GM19397 (cell line): ENCODE measurements around the gene FRS2.

Source experiments
- ATAC-seq: cut with Tn5 transposase; IDR thresholded peaks from one replicate; pipeline ENCODE4 v1.9.1; 2021; ENCODE audit warnings: mild to moderate bottlenecking, moderate library complexity; ENCODE audit not compliant: unreplicated experiment

FRS2 gene

GRCh38 chr12:69459477-69459876, 10.7 kb upstream of the FRS2 start:
- ATAC-seq, result no peak

GRCh38 chr12:69464428-69464827, 5.8 kb upstream of the FRS2 start:
- ATAC-seq, result no peak

GRCh38 chr12:69466867-69467266, 3.3 kb upstream of the FRS2 start:
- no peak for ATAC-seq

- ATAC-seq, result no peak
These were observed 2.8 kb upstream of the FRS2 start for GRCh38 chr12:69467366-69467765.

GRCh38 chr12:69468237-69469026, 1.8 kb upstream of the FRS2 start:
- ATAC-seq, result no peak

GRCh38 chr12:69469854-69470188, 367 bp upstream of the FRS2 start:
- ATAC-seq, result no peak

GRCh38 chr12:69471076-69471430, 865 bp downstream of the FRS2 start:
- ATAC-seq, result no peak

- ATAC-seq, result no peak
These were observed 1.6 kb downstream of the FRS2 start for GRCh38 chr12:69471667-69472385.

GRCh38 chr12:69473262-69473661, 3.1 kb downstream of the FRS2 start:
- ATAC-seq, result no peak

- ATAC-seq, result no peak
These were observed 4.3 kb downstream of the FRS2 start for GRCh38 chr12:69474456-69474855.

GRCh38 chr12:69475237-69475975, 5.2 kb downstream of the FRS2 start:
- ATAC-seq, result no peak

GRCh38 chr12:69476276-69477017, 6.3 kb downstream of the FRS2 start:
- ATAC-seq, result no peak

GRCh38 chr12:69479675-69480074, 9.5 kb downstream of the FRS2 start:
- ATAC-seq, result no peak

GRCh38 chr12:69480698-69481097, 10.5 kb downstream of the FRS2 start:
- no peak for ATAC-seq

GRCh38 chr12:69481133-69481532, 10.9 kb downstream of the FRS2 start:
- no peak for ATAC-seq

- ATAC-seq, result no peak
These were observed 13.5 kb downstream of the FRS2 start for GRCh38 chr12:69483700-69484099.

GRCh38 chr12:69484428-69484827, 14.2 kb downstream of the FRS2 start:
- no peak for ATAC-seq

- ATAC-seq, result no peak
These were observed 20.9 kb downstream of the FRS2 start for GRCh38 chr12:69490920-69491643.

GRCh38 chr12:69492739-69493138, 22.6 kb downstream of the FRS2 start:
- no peak for ATAC-seq

GRCh38 chr12:69495071-69495470, 24.9 kb downstream of the FRS2 start:
- no peak for ATAC-seq
